Measurements from ENCODE around the gene TRPM5. TPM values are rescaled to one million over a fixed set of nuclear protein-coding genes. Genes with fewer than 3 reads are reported as not detected.

Gene TRPM5
- total RNA-seq, 2 experiments from 2014 or later, result not detected

- intact Hi-C loops (cut with micrococcal nuclease), result no loop called here
- ATAC-seq, result no peak
- POLR2A ChIA-PET, result no interaction called here
- H3K9me3 Mint-ChIP-seq, result no peaks in the 10 kb centered on the region
- H3K36me3 Mint-ChIP-seq (ENCODE audit: low read depth), result peaks cover 5% of the 10 kb centered on the region
- TF ChIP-seq, protein P1, sequence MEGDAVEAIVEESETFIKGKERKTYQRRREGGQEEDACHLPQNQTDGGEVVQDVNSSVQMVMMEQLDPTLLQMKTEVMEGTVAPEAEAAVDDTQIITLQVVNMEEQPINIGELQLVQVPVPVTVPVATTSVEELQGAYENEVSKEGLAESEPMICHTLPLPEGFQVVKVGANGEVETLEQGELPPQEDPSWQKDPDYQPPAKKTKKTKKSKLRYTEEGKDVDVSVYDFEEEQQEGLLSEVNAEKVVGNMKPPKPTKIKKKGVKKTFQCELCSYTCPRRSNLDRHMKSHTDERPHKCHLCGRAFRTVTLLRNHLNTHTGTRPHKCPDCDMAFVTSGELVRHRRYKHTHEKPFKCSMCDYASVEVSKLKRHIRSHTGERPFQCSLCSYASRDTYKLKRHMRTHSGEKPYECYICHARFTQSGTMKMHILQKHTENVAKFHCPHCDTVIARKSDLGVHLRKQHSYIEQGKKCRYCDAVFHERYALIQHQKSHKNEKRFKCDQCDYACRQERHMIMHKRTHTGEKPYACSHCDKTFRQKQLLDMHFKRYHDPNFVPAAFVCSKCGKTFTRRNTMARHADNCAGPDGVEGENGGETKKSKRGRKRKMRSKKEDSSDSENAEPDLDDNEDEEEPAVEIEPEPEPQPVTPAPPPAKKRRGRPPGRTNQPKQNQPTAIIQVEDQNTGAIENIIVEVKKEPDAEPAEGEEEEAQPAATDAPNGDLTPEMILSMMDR (IDR thresholded peaks at IDR 0.05), result no peak
- H3K4me1 Mint-ChIP-seq (ENCODE audit: low read depth), result peaks cover 8% of the 10 kb centered on the region
- no peak overlapping the region for H3K27ac Mint-ChIP-seq
- H3K27me3 Mint-ChIP-seq, result no peaks in the 10 kb centered on the region
- CTCF ChIA-PET, result no interaction called here
- no peak overlapping the region for H3K4me3 Mint-ChIP-seq
- DNase-seq, result no peak
These were observed 49.6 kb downstream of the TRPM5 start for GRCh38 chr11:2394818-2395105.

Other genes with a start within 250 kb of the TRPM5 start
- 1 to 10 TPM; 2.7 to 3.4 TPM for gene ASCL2, start 173.9 kb downstream of the TRPM5 start, total RNA-seq
- 1 to 10 TPM; 2.1 to 2.2 TPM for gene C11orf21, start 142.6 kb downstream of the TRPM5 start, total RNA-seq
- 1 to 10 TPM; 3.1 to 4.9 TPM for gene TSPAN32, start 142.5 kb downstream of the TRPM5 start, total RNA-seq
- gene CD81, start 67.2 kb downstream of the TRPM5 start, total RNA-seq, result 100 to 1,000 TPM; 133 to 138 TPM
- gene TSSC4, start 43.8 kb downstream of the TRPM5 start, total RNA-seq, result 10 to 100 TPM; 36.2 to 38.9 TPM
- 1 to 10 TPM; 8.7 to 9.5 TPM for gene KCNQ1, start 494 bp upstream of the TRPM5 start, total RNA-seq

Data from activated CD8-positive, alpha-beta T cell treated with anti-CD3 and anti-CD28 coated beads for 36 hours (primary cell).